Measurements from ENCODE around the gene WDR1. TPM values are rescaled to one million over a fixed set of nuclear protein-coding genes. Genes with fewer than 3 reads are reported as not detected.

Gene WDR1
- total RNA-seq, 1 donor from 2014 or later = 161 TPM

DNA sequence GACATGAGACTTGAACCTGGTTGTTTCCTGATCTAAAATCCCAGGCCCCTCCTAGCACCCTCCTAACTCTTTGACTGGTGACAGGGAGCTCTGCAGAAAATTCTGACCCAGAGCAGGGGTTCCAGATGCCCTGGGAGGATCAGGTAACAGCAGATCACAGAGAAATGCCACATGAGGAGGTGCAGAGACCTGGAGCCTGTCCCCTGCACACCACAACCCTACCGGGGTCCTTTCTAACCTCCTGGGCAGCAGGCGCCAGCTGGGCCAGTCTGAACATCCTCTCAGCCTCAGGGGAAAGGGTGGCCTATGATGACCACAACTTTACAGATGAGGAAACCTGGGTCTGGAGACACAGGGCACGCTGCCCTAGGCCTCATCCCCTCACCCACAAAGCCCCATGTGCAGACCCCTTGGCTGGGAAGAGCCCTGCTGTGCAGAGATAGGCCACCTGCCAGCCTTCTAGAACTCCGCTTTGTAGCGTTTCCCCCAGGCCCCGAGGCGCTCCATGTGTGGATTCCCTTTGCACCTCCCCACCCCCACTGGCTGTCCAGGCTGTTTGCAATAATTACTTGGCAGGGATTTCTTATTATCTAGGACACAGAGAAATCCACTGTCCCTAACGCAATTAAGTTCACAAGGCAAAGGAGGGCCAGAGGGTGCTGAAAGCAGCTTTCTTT lies 36.5 kb downstream of the WDR1 start:
- Mint-ChIP-seq H3K27me3 (ENCODE audit: unreplicated experiment) (peaks cover 3% of the 10 kb centered on the region), H3K36me3 (ENCODE audit: unreplicated experiment) (no peaks in the 10 kb centered on the region), H3K27ac (ENCODE audit: unreplicated experiment) (no peak overlapping the region), H3K4me1 (ENCODE audit: low read depth, unreplicated experiment) (no peaks in the 10 kb centered on the region), H3K9me3 (ENCODE audit: unreplicated experiment) (no peaks in the 10 kb centered on the region), H3K4me3 (ENCODE audit: unreplicated experiment) (no peak overlapping the region)
- peak; percentile 20 for DNase-seq
- TF ChIP-seq, protein P1, sequence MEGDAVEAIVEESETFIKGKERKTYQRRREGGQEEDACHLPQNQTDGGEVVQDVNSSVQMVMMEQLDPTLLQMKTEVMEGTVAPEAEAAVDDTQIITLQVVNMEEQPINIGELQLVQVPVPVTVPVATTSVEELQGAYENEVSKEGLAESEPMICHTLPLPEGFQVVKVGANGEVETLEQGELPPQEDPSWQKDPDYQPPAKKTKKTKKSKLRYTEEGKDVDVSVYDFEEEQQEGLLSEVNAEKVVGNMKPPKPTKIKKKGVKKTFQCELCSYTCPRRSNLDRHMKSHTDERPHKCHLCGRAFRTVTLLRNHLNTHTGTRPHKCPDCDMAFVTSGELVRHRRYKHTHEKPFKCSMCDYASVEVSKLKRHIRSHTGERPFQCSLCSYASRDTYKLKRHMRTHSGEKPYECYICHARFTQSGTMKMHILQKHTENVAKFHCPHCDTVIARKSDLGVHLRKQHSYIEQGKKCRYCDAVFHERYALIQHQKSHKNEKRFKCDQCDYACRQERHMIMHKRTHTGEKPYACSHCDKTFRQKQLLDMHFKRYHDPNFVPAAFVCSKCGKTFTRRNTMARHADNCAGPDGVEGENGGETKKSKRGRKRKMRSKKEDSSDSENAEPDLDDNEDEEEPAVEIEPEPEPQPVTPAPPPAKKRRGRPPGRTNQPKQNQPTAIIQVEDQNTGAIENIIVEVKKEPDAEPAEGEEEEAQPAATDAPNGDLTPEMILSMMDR (IDR thresholded peaks at IDR 0.05; ENCODE audit: partially characterized antibody, unreplicated experiment) = no peak

DNA sequence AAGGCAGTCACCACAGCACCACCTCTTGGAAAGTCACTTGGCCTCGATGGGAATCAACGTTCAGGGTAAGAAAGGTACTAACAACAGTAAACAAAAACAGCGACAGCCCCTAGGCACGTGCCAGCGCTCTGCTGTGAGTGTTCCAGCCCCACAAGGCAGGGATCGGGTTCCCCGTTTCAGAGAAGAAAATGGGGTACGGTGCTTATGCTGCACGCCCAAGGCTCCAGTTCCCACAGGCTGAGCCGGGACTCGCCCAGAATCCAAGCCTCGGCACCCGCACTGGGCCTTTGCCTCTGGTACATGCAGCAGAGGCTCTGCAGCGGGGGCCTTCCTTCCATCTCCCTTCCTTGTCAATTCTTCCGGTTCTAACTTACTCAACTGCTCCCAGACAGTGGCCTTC lies 37.3 kb downstream of the WDR1 start:
- DNase-seq = peak; percentile 8
- H3K4me3 Mint-ChIP-seq (ENCODE audit: unreplicated experiment) = no peak overlapping the region
- TF ChIP-seq, protein P1 (IDR thresholded peaks at IDR 0.05; ENCODE audit: partially characterized antibody, unreplicated experiment) = no peak
- H3K27me3 Mint-ChIP-seq (ENCODE audit: unreplicated experiment) = peaks cover 4% of the 10 kb centered on the region
- no peaks in the 10 kb centered on the region for H3K9me3 Mint-ChIP-seq (ENCODE audit: unreplicated experiment)
- no peaks in the 10 kb centered on the region for H3K36me3 Mint-ChIP-seq (ENCODE audit: unreplicated experiment)
- H3K27ac Mint-ChIP-seq (ENCODE audit: unreplicated experiment) = no peak overlapping the region
- no peaks in the 10 kb centered on the region for H3K4me1 Mint-ChIP-seq (ENCODE audit: low read depth, unreplicated experiment)

GRCh38 chr4:10078481-10079233 lies 37.9 kb downstream of the WDR1 start:
- peaks cover 4% of the 10 kb centered on the region for H3K27me3 Mint-ChIP-seq (ENCODE audit: unreplicated experiment)
- no peaks in the 10 kb centered on the region for H3K36me3 Mint-ChIP-seq (ENCODE audit: unreplicated experiment)
- no peaks in the 10 kb centered on the region for H3K4me1 Mint-ChIP-seq (ENCODE audit: low read depth, unreplicated experiment)
- H3K4me3 Mint-ChIP-seq (ENCODE audit: unreplicated experiment) = no peak overlapping the region
- no peak for DNase-seq
- no peaks in the 10 kb centered on the region for H3K9me3 Mint-ChIP-seq (ENCODE audit: unreplicated experiment)
- H3K27ac Mint-ChIP-seq (ENCODE audit: unreplicated experiment) = no peak overlapping the region
- TF ChIP-seq, protein P1 (IDR thresholded peaks at IDR 0.05; ENCODE audit: partially characterized antibody, unreplicated experiment) = no peak

GRCh38 chr4:10077483-10078335 lies 38.9 kb downstream of the WDR1 start:
- Mint-ChIP-seq H3K4me3 (ENCODE audit: unreplicated experiment) (no peak overlapping the region), H3K27ac (ENCODE audit: unreplicated experiment) (no peak overlapping the region), H3K36me3 (ENCODE audit: unreplicated experiment) (no peaks in the 10 kb centered on the region), H3K27me3 (ENCODE audit: unreplicated experiment) (peaks cover 2% of the 10 kb centered on the region), H3K9me3 (ENCODE audit: unreplicated experiment) (no peaks in the 10 kb centered on the region), H3K4me1 (ENCODE audit: low read depth, unreplicated experiment) (no peaks in the 10 kb centered on the region)
- DNase-seq = no peak
- TF ChIP-seq, protein P1 (IDR thresholded peaks at IDR 0.05; ENCODE audit: partially characterized antibody, unreplicated experiment) = no peak
